Gastrocnemius medialis (tissue), 4 donors: Measurements from ENCODE around the gene FAM174B. TPM values are rescaled to one million over a fixed set of nuclear protein-coding genes. Genes with fewer than 3 reads are reported as not detected.

ENCODE experiments used
- ATAC-seq, 2 donors: fragments of 150-250 bp; one replicate each; pipeline ENCODE4 v1.9.1; 2016
- DNase-seq, 2 donors: peaks; one replicate each; pipeline ENCODE4 v3.0.0-alpha.2; 2019
- H3K27ac ChIP-seq, 4 donors: fragments of 200-600 bp; sonication (generic); 1 replicate in 1 of 4; 2 replicates in 3 of 4; pipeline ENCODE4 v1.5.1; 2016 to 2018; ENCODE audit warnings: mild to moderate bottlenecking in 2 of 4, moderate library complexity in 1 of 4
- H3K27me3 ChIP-seq, 3 donors: fragments of 200-600 bp; sonication (generic) in 2 of 3; 1 replicate in 1 of 3; 2 replicates in 2 of 3; pipeline versions ENCODE4 v1.5.1 to v1.6.0; 2016 to 2019; ENCODE audit warnings: mild to moderate bottlenecking in 1 of 3, moderate library complexity in 1 of 3
- H3K36me3 ChIP-seq, 2 donors: fragments of 200-600 bp; sonication (generic) in 1 of 2; one replicate each; pipeline ENCODE4 v1.5.1; 2017 to 2018
- H3K4me1 ChIP-seq, 2 donors: fragments of 200-600 bp; sonication (generic) in 1 of 2; one replicate each; pipeline ENCODE4 v1.5.1; 2016 to 2017; ENCODE audit warnings: mild to moderate bottlenecking in 2 of 2
- H3K4me3 ChIP-seq, 4 donors: fragments of 200-600 bp; sonication (generic) in 3 of 4; 1 replicate in 1 of 4; 2 replicates in 3 of 4; pipeline ENCODE4 v1.5.1; 2016 to 2019; ENCODE audit warnings: mild to moderate bottlenecking in 2 of 4
- H3K9me3 ChIP-seq, 3 donors: fragments of 200-600 bp; sonication (generic) in 2 of 3; 1 replicate in 1 of 3; 2 replicates in 2 of 3; pipeline ENCODE4 v1.5.1; 2016 to 2019
- POLR2A ChIP-seq, 2 donors: fragments of 450-650 bp; IDR thresholded peaks; one replicate each; pipeline ENCODE4 v1.6.1; 2017; ENCODE audit warnings: antibody characterized with exemption in 2 of 2, mild to moderate bottlenecking in 2 of 2, moderate library complexity in 2 of 2
- in situ Hi-C, 4 donors: fragments of 200-750 bp; cut with MboI; loops; one replicate each; pipeline versions ENCODE4 v1.15.0 to v1.8.0; 2017; ENCODE audit warnings: low sequenced_read_pairs in 4 of 4
- intact Hi-C: fragments of 100-400 bp; cut with DNase I; formaldehyde crosslinking; loops from one replicate; pipeline ENCODE4 v1.15.1; 2023; ENCODE audit warnings: low total_unique reads
- total RNA-seq, 4 donors: library from RNA; depleted of rRNA; stranded (reverse); fragments of >200 nt; gene quantifications; one replicate each; pipeline versions ENCODE4 v1.1.0 to v1.2.3, GENCODE V29; 2016
- TF ChIP-seq, protein P1 (sequence below), 5 experiments: fragments of 450-650 bp in 3 of 5; fragments of 200-600 bp in 2 of 5; sonication (generic) in 2 of 5; IDR thresholded peaks in 4 of 5; conservative IDR thresholded peaks in 1 of 5; 1 replicate in 4 of 5; 2 replicates in 1 of 5; pipeline ENCODE4 v1.5.1; 2016 to 2019; ENCODE audit warnings: antibody characterized with exemption in 5 of 5, mild to moderate bottlenecking in 3 of 5, moderate library complexity in 3 of 5

Gene FAM174B
- total RNA-seq, 4 donors from 2014 or later = 7.6 to 22.5 (median 11.6) TPM

DNA sequence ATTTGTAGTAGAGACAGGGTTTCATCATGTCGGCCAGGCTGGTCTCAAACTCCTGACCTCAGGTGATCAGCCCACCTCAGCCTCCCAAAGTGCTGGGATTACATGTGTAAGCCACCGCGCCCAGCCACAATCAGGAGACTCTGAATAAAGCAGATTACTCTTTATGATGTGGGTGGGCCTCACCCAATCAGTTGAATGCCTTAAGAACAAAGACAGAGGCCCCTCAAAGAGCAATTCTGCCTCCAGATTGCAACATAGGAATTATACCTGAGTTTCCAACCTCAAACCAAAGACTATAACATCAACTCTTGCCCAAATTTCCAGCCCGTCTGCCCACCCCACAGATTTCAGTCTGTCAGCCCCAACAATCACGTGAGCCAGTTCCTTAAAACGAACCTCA, 18.8 kb upstream of the FAM174B start:
- in situ Hi-C loops = no loop called here
- Histone ChIP-seq H3K27me3 (no peaks in the 10 kb centered on the region), H3K27ac (no peak overlapping the region), H3K4me1 (no peaks in the 10 kb centered on the region), H3K9me3 (no peaks in the 10 kb centered on the region), H3K36me3 (no peaks in the 10 kb centered on the region), H3K4me3 (no peak overlapping the region)
- no peak for ATAC-seq
- no peak for DNase-seq
- intact Hi-C loops = no loop called here
- TF ChIP-seq POLR2A (IDR thresholded peaks at IDR 0.05) = no peak
- TF ChIP-seq, protein P1, sequence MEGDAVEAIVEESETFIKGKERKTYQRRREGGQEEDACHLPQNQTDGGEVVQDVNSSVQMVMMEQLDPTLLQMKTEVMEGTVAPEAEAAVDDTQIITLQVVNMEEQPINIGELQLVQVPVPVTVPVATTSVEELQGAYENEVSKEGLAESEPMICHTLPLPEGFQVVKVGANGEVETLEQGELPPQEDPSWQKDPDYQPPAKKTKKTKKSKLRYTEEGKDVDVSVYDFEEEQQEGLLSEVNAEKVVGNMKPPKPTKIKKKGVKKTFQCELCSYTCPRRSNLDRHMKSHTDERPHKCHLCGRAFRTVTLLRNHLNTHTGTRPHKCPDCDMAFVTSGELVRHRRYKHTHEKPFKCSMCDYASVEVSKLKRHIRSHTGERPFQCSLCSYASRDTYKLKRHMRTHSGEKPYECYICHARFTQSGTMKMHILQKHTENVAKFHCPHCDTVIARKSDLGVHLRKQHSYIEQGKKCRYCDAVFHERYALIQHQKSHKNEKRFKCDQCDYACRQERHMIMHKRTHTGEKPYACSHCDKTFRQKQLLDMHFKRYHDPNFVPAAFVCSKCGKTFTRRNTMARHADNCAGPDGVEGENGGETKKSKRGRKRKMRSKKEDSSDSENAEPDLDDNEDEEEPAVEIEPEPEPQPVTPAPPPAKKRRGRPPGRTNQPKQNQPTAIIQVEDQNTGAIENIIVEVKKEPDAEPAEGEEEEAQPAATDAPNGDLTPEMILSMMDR (IDR thresholded peaks at IDR 0.05 in 4 of 5, conservative IDR thresholded peaks at IDR 0.05 in 1 of 5) = no peak

DNA sequence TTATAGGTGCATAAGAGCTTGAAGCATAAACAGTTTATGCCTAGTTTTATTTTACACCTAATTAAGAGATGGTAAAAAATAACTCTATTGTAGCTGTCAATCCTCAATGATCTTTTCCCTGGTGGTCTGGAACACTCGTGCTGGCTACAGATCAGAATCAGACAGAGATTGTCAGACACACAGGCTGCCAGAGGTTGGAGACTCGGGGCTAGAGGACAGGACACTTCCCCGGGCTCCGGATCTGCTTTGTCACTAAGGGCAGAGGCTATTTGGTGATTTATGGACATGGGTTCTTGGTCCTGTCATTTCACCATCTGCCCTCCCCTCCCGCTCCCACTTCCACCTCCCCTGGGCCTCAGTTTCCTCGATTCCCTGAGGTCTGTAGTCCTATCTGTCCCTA, 16.5 kb upstream of the FAM174B start:
- TF ChIP-seq, protein P1 (IDR thresholded peaks at IDR 0.05 in 4 of 5, conservative IDR thresholded peaks at IDR 0.05 in 1 of 5) = no peak
- no peak for TF ChIP-seq POLR2A (IDR thresholded peaks at IDR 0.05)
- intact Hi-C loops = no loop called here

DNA sequence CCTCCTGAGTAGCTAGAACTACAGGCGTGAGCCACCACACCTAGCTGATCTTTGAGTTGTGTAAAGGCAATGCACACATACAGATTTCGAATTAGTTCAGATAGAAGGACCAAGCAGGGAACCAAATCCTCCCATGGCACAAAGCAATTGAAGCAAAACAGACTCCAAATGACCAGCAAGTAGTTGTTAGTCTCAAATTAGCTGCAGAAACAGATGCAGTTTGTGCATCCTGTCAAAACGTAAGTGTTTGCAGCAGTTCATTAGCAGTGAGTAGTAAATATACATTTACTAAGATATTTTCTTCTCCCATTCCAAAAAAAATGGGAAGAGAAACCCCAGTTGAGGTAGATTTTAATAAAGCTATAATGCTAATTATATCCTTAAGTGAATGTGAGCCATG, 15.8 kb upstream of the FAM174B start:
- in situ Hi-C loops (no loop called here), intact Hi-C loops (no loop called here)
- H3K9me3 ChIP-seq = no peaks in the 10 kb centered on the region
- H3K27me3 ChIP-seq = no peaks in the 10 kb centered on the region
- ATAC-seq = no peak
- peaks cover 0 to 7% of the 10 kb centered on the region in 2 donors for H3K4me1 ChIP-seq
- H3K4me3 ChIP-seq = no peak overlapping the region
- no peaks in the 10 kb centered on the region for H3K36me3 ChIP-seq
- no peak for DNase-seq
- H3K27ac ChIP-seq = no peak overlapping the region
- TF ChIP-seq, protein P1 (IDR thresholded peaks at IDR 0.05 in 4 of 5, conservative IDR thresholded peaks at IDR 0.05 in 1 of 5) = no peak
- TF ChIP-seq POLR2A (IDR thresholded peaks at IDR 0.05) = no peak

More for the DNA sequence above, 16.5 kb upstream of the FAM174B start:
- no peaks in the 10 kb centered on the region for H3K9me3 ChIP-seq
- no peaks in the 10 kb centered on the region for H3K36me3 ChIP-seq
- ATAC-seq (no peak), DNase-seq (no peak)
- H3K4me1 ChIP-seq = no peaks in the 10 kb centered on the region
- in situ Hi-C loops = no loop called here
- H3K27me3 ChIP-seq = no peaks in the 10 kb centered on the region
- H3K27ac ChIP-seq = no peak overlapping the region
- H3K4me3 ChIP-seq = no peak overlapping the region

DNA sequence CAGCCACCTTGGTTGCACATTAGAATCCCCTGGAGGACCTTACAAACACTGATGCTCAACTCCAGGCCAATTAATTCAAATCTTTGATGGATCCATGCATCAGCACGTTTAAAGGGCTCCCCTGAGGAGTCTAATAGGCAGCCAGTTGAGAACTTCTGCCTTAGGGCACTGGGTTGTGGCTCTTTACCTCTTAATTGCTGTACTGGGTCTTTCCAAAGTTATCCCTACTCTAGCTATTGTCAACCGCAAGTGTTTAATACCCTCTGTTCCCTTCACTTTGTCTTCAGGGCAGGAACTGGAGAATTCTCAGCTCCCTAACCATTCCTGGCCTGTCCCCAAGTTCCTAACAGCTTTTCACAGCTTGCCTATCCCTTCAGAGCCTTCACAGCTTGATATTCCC, 15.0 kb upstream of the FAM174B start:
- H3K27ac ChIP-seq = no peak overlapping the region
- DNase-seq (no peak), ATAC-seq (no peak)
- no peak for TF ChIP-seq POLR2A (IDR thresholded peaks at IDR 0.05)
- TF ChIP-seq, protein P1 (IDR thresholded peaks at IDR 0.05 in 4 of 5, conservative IDR thresholded peaks at IDR 0.05 in 1 of 5) = no peak
- H3K4me3 ChIP-seq = no peak overlapping the region
- in situ Hi-C loops (no loop called here), intact Hi-C loops (no loop called here)
- H3K36me3 ChIP-seq = no peaks in the 10 kb centered on the region
- no peaks in the 10 kb centered on the region for H3K27me3 ChIP-seq
- H3K4me1 ChIP-seq = peaks cover 7 to 15% of the 10 kb centered on the region in 2 donors
- no peaks in the 10 kb centered on the region for H3K9me3 ChIP-seq

DNA sequence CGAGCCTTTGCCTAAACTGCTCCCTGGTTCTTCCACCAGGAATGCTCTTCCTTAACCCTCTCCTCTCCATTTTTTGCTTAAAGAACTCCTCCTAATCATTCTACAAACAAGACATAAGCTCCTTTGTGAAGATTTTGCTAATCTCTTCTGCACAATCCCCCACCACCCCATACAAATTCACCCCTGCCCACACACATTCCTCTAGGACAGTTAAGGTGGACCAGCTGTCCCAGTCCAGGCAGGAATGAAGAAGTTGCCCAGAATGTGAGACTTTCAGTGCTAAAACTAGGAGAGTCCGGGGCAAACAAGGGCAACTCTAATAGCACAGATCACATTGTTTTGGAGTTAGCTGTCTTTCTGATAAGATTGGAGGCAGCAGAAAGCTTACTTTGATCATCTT, 13.9 kb upstream of the FAM174B start:
- Histone ChIP-seq H3K27me3 (no peaks in the 10 kb centered on the region), H3K9me3 (no peaks in the 10 kb centered on the region), H3K4me3 (no peak overlapping the region), H3K36me3 (no peaks in the 10 kb centered on the region), H3K4me1 (peaks cover 15 to 26% of the 10 kb centered on the region in 2 donors), H3K27ac (no peak overlapping the region)
- ATAC-seq = no peak
- TF ChIP-seq POLR2A (IDR thresholded peaks at IDR 0.05) = no peak
- TF ChIP-seq, protein P1 (IDR thresholded peaks at IDR 0.05 in 4 of 5, conservative IDR thresholded peaks at IDR 0.05 in 1 of 5) = no peak
- DNase-seq = no peak
- intact Hi-C loops = loop anchor here (5.0 kb wide), 1 partner anchor 147 kb away; no protein-coding TSS in a partner anchor
- in situ Hi-C loops = loop anchor here in 1 of 4 donors (10.0 kb wide), 1 partner anchor 55 kb away; no protein-coding TSS in a partner anchor
